ENCODE measurements around the gene RBMS2.

RBMS2 gene

GRCh38 chr12:56537546-56537945 is 15.9 kb downstream of the RBMS2 start:
- Histone ChIP-seq H3K9me3 (ENCODE audit: control insufficient read depth, insufficient read depth, low read depth, low read length) (no peaks in the 10 kb centered on the region), H3K4me3 (ENCODE audit: low read depth, low read length) (no peak overlapping the region), H3K27ac (ENCODE audit: extremely low read depth, low read depth, low read length) (no peak overlapping the region), H3K4me1 (ENCODE audit: control insufficient read depth, insufficient read depth, low read length) (peaks cover 4% of the 10 kb centered on the region), H3K36me3 (ENCODE audit: control insufficient read depth in 2 of 2, insufficient read depth in 1 of 2, low read length in 2 of 2) (no peaks in the 10 kb centered on the region; a peak in 1 of 3 replicates)
- CTCF ChIA-PET, result no interaction called here
- POLR2A ChIA-PET, result no interaction called here
- TF ChIP-seq ATF2 (tag by site-specific recombination; IDR thresholded peaks at IDR 0.05; ENCODE audit: low read depth) (no peak), ZNF266 (tag by site-specific recombination; IDR thresholded peaks at IDR 0.05; ENCODE audit: low read depth) (no peak), ZNF223 (tag by site-specific recombination; IDR thresholded peaks at IDR 0.05) (no peak), OVOL3 (tag by site-specific recombination; IDR thresholded peaks at IDR 0.05) (no peak), ZNF433 (tag by site-specific recombination; IDR thresholded peaks at IDR 0.05; ENCODE audit: low read depth) (no peak), ZNF677 (tag by site-specific recombination; IDR thresholded peaks at IDR 0.05) (no peak), ZNF112 (tag by site-specific recombination; IDR thresholded peaks at IDR 0.05) (no peak), SP7 (tag by site-specific recombination; IDR thresholded peaks at IDR 0.05) (no peak)
- TF ChIP-seq, protein P1, sequence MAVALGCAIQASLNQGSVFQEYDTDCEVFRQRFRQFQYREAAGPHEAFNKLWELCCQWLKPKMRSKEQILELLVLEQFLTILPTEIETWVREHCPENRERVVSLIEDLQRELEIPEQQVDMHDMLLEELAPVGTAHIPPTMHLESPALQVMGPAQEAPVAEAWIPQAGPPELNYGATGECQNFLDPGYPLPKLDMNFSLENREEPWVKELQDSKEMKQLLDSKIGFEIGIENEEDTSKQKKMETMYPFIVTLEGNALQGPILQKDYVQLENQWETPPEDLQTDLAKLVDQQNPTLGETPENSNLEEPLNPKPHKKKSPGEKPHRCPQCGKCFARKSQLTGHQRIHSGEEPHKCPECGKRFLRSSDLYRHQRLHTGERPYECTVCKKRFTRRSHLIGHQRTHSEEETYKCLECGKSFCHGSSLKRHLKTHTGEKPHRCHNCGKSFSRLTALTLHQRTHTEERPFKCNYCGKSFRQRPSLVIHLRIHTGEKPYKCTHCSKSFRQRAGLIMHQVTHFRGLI (tag by site-specific recombination; IDR thresholded peaks at IDR 0.05), result no peak
- TF ChIP-seq, protein P2, sequence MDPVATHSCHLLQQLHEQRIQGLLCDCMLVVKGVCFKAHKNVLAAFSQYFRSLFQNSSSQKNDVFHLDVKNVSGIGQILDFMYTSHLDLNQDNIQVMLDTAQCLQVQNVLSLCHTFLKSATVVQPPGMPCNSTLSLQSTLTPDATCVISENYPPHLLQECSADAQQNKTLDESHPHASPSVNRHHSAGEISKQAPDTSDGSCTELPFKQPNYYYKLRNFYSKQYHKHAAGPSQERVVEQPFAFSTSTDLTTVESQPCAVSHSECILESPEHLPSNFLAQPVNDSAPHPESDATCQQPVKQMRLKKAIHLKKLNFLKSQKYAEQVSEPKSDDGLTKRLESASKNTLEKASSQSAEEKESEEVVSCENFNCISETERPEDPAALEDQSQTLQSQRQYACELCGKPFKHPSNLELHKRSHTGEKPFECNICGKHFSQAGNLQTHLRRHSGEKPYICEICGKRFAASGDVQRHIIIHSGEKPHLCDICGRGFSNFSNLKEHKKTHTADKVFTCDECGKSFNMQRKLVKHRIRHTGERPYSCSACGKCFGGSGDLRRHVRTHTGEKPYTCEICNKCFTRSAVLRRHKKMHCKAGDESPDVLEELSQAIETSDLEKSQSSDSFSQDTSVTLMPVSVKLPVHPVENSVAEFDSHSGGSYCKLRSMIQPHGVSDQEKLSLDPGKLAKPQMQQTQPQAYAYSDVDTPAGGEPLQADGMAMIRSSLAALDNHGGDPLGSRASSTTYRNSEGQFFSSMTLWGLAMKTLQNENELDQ (tag by site-specific recombination; IDR thresholded peaks at IDR 0.05; ENCODE audit: low read depth), result no peak

GRCh38 chr12:56541631-56542030 is 20.0 kb downstream of the RBMS2 start:
- Histone ChIP-seq H3K27ac (ENCODE audit: extremely low read depth, low read depth, low read length) (no peak overlapping the region), H3K36me3 (ENCODE audit: control insufficient read depth in 2 of 2, insufficient read depth in 1 of 2, low read length in 2 of 2) (no peaks in the 10 kb centered on the region; a peak in 1 of 3 replicates), H3K9me3 (ENCODE audit: control insufficient read depth, insufficient read depth, low read depth, low read length) (no peaks in the 10 kb centered on the region), H3K4me3 (ENCODE audit: low read depth, low read length) (no peak overlapping the region), H3K4me1 (ENCODE audit: control insufficient read depth, insufficient read depth, low read length) (peaks cover 4% of the 10 kb centered on the region)
- ChIA-PET POLR2A (no interaction called here), CTCF (interaction anchor here (0.6 to 3.0 kb wide), 4 partner anchors 24 to 855 kb away, joined by 3 to 14 read pairs (median 4); no protein-coding TSS in a partner anchor)
- no peak for TF ChIP-seq GFI1B (tag by site-specific recombination; IDR thresholded peaks at IDR 0.05)
- TF ChIP-seq YY1 (tag by site-specific recombination; IDR thresholded peaks at IDR 0.05), result no peak
- TF ChIP-seq HOXA7 (CRISPR knock-in tag; IDR thresholded peaks at IDR 0.05; ENCODE audit: borderline replicate concordance), result no peak
- TF ChIP-seq ZBTB6 (tag by site-specific recombination; IDR thresholded peaks at IDR 0.05), result no peak
- TF ChIP-seq ZSCAN4 (tag by site-specific recombination; IDR thresholded peaks at IDR 0.05), result no peak
- no peak for TF ChIP-seq MYNN (tag by site-specific recombination; IDR thresholded peaks at IDR 0.05; ENCODE audit: borderline replicate concordance)
- no peak for TF ChIP-seq ZNF610 (tag by site-specific recombination; IDR thresholded peaks at IDR 0.05; ENCODE audit: borderline replicate concordance)
- no peak for TF ChIP-seq AEBP2 (tag by site-specific recombination; IDR thresholded peaks at IDR 0.05; ENCODE audit: borderline replicate concordance)
- TF ChIP-seq ZFP3 (tag by site-specific recombination; IDR thresholded peaks at IDR 0.05; ENCODE audit: low read depth), result no peak
- no peak for TF ChIP-seq SALL2 (tag by site-specific recombination; IDR thresholded peaks at IDR 0.05; ENCODE audit: borderline replicate concordance)
- TF ChIP-seq ZBTB11 (tag by site-specific recombination; conservative IDR thresholded peaks at IDR 0.05; ENCODE audit: low read depth), result no peak
- TF ChIP-seq, protein P3, sequence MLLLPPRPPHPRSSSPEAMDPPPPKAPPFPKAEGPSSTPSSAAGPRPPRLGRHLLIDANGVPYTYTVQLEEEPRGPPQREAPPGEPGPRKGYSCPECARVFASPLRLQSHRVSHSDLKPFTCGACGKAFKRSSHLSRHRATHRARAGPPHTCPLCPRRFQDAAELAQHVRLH (tag by site-specific recombination; IDR thresholded peaks at IDR 0.05), result no peak

Data from HEK293 (cell line).